Activated gamma-delta T cell (primary cell): ENCODE results near the gene CD209.
"Not testable (repeated sequence)": the region's sequence is repeated elsewhere in the genome, so short reads cannot be mapped to it uniquely, and the experiment has no call there.

Experiments
- DNase-seq: peaks from one replicate; lab custom pipeline; 2025; lab: John Stamatoyannopoulos, UW

The CD209 gene

GRCh38 chr19:7767487-7767886 is 20.2 kb upstream of the CD209 start:
- no peak for DNase-seq

GRCh38 chr19:7766535-7766934 is 19.2 kb upstream of the CD209 start:
- DNase-seq: no peak

DNA sequence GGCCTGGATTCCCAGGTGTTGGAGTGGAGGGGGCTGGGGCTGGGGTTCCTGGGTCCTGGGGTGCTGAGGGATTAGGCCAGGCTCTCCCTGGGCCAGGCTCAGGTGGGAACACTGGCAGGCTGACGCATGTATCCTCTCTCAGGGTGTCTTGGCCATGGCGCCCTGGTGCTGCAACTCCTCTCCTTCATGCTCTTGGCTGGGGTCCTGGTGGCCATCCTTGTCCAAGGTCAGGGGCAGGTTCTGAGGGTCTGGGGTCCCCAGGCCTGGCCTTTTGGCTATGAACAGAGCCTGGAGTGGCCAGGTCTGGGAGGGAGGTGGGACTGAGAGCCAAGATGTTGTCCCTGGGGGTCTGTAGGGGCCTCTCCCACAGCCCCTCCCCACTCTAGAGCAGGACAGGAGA is 17.7 kb upstream of the CD209 start:
- DNase-seq: not testable (repeated sequence)

GRCh38 chr19:7764157-7764556 is 16.8 kb upstream of the CD209 start:
- not testable (repeated sequence) for DNase-seq

DNA sequence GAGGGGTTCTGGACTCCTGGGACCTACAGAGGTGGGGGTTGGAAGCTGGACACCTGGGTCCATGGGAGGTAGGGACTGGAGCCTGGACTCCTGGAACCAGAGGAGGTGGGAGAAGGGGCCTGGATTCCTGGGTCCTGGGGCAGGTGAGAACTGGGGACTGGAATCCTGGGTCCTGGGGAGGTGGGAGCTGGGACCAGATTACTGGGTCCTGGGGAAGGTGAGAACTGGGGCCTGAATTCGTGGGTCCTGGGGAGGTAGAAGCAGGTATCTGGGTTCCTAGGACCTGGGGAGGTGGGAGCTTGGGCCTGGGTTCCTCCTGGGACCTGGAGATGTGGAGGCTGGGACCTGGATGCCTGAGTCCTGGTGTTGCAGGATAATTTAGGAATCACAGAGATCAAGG is 16.4 kb upstream of the CD209 start:
- no peak for DNase-seq

DNA sequence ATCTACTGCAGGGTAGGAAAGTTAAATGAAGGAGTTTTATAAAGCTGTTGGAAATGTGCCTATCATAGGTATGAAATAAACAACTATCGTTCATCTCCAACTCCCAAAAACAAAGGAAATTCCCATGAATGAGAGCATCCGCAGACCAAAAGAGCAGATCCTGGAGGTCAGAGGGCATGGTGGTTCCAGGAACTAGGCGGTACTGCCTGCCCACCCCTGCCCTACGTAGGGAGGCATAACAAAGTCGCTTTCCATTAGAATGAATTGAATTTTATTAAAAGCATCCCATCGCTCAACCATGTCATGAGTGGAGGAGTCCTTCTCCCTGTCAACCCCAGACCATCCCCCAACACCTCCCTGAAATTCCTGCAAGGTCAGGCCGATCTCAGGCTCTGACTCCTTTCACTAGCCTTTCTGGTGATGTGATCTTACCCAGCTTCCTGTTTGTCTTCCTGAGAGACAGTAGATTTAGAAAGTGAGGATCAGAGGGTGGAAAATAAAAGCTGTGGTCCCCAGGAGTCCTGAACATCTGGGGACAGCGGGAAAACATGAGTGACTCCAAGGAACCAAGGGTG is 15.5 kb upstream of the CD209 start, which contains the start of gene CLEC4M:
TSS of gene CLEC4M (plus strand) at position 525 of the 575 bp plus-strand sequence. CDS start at position 549, 24 bp downstream.
- no peak for DNase-seq

- no peak for DNase-seq
Observed at GRCh38 chr19:7759156-7759555, 11.8 kb upstream of the CD209 start.

- no peak for DNase-seq
Observed at GRCh38 chr19:7757358-7757757, 10.0 kb upstream of the CD209 start.

- no peak for DNase-seq
Observed at GRCh38 chr19:7756258-7756657, 8.9 kb upstream of the CD209 start.

DNA sequence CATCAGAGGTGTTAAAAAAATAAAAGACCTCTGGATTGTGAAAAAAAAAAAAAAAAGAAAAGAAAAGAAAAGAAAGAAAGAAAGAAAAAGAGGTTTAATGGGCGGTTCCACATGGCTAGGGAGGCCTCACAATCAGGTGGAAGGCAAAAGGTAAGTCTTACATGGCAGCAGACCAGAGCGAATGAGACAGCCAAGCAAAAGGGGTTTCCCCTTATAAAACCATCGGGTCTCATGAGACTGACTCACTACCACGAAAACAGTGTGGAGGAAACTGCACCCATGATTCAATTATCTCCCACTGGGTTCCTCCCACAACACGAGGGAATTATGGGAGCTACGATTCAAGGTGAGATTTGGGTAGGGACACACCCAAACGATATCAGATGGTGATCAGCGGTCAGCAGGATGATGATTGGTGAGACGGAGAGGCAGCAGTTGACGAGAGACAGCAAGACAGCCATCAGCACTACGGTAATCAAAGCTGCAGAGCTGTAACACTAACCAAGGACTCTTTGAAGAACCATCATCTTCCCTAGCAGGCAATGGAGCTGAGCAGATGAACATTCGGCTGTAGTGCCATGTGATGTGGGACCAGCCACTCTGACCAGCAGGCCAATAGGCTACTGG is 3.9 kb upstream of the CD209 start:
- no peak for DNase-seq

- no peak for DNase-seq
Observed at GRCh38 chr19:7748756-7749155, 1.4 kb upstream of the CD209 start.

DNA sequence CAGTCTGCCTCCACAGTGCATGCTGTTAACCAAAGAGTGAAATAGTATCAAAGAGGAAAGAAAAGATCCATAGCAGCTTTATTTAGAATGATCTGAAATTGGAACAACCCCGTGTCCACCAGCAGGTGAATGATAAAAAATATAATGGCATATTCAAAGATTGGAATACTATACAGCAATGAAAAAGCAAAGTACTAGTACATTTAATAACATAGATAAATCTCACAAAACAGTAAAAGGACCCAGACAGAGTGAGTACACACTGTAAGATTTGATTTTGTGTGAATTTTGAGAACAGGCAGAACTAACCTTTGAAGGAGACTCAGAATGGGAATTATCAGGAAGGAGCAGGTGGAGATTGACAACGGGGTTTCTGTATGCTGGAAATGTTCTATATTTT is 837 bp upstream of the CD209 start:
- no peak for DNase-seq

GRCh38 chr19:7746306-7746705 is 1.0 kb downstream of the CD209 start:
- DNase-seq: not testable (repeated sequence)

DNA sequence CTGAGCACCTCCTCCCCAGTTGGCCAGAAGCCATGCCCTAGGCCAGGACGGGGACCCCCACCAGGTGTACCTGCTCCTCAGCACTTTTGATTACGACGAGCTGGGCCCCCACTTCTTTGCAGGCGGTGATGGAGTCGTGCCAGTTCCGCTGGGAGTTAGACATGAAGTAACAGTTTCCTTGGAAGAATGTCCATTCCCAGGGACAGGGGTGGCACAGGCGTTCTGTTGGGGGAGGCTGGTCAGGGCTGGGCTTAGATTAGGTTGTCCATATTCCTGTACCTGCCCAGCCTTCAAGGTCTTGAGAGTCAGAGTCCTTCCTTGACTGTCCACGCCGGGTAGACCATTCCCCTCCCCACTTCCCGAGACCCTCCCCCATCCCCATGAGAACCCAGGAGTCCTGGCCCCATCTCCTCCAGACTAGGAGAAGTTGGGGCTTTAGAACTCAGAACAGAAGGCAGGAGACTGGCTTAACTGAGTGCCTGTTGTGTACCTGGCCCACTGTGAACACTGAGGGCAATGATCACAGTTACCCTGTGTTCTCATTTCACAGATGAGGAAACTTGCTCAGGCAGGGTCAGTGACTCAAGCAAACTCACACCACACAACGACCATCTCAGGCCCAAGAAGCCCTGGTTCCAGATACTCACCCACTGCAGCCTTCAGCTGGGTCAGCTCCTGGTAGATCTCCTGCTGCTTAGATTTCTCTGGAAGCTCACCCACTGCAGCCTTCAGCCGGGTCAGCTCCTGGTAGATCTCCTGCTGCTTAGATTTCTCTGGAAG is 2.3 kb downstream of the CD209 start:
- DNase-seq: no peak

DNA sequence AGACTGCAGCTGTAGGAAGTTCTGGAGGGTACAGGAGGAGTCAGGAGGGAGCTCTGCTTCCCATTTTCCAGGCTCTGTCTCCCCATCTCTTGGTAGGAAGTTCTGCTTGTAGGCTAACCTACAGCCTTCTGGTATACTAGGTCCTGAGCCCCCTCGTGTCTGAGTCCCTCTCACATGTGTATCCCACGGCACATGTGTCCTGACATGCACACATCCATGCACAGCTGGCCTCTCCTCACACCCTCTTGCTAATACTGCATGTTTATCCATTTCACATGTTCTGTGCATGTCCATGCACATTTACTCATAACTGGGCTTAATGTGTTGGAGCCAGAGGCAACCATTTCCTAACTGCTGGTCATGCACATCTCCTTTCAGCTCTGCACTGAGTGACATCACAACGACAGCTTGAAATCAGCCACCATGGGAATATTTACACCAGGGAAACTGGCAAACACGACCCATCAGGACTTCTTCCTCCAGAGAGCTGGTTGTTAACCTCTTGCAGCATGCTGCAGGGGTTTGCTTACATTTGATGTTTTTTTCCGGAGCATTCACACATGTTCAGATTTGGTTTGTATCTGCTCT is 3.0 kb downstream of the CD209 start:
- DNase-seq: no peak

GRCh38 chr19:7743425-7743841 is 3.9 kb downstream of the CD209 start:
- no peak for DNase-seq

DNA sequence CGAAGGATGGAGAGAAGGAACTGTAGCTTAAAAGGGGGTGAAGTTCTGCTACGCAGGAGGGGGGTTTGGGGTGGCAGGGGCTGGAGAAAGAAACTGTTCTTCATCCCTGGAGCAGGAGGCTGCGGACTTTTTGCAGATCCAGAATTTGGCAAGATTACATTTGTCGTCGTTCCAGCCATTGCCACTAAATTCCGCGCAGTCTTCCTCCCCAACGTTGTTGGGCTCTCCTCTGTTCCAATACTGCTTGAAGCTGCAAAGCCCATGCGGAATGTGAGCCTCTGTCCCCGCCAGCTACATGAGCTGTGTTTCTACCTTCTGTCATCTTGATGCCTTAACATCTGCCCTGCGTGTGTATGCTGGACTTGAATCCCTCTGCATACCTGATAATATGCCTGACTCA is 4.3 kb downstream of the CD209 start:
- DNase-seq: no peak

DNA sequence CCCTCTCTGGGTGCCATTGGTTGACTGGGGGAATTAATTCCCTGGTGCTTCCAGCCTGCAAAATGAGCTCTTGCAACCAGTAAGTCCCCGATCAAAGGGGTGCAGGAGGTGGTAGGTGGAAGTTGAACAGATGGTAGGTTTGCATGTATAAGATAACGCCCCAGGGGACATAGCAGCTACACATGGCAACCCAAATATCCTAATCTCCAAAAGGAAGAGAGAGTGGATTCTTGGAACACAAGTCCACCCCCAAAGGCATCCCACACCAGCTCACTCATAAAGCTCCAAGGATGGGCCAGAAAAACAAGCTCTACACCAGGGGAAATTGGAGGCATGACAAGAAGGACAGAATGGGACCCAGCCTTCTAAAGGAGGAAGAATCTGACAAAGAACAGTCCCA is 4.8 kb downstream of the CD209 start:
- no peak for DNase-seq

- DNase-seq: no peak
Observed at GRCh38 chr19:7740682-7741054, 6.7 kb downstream of the CD209 start.

DNA sequence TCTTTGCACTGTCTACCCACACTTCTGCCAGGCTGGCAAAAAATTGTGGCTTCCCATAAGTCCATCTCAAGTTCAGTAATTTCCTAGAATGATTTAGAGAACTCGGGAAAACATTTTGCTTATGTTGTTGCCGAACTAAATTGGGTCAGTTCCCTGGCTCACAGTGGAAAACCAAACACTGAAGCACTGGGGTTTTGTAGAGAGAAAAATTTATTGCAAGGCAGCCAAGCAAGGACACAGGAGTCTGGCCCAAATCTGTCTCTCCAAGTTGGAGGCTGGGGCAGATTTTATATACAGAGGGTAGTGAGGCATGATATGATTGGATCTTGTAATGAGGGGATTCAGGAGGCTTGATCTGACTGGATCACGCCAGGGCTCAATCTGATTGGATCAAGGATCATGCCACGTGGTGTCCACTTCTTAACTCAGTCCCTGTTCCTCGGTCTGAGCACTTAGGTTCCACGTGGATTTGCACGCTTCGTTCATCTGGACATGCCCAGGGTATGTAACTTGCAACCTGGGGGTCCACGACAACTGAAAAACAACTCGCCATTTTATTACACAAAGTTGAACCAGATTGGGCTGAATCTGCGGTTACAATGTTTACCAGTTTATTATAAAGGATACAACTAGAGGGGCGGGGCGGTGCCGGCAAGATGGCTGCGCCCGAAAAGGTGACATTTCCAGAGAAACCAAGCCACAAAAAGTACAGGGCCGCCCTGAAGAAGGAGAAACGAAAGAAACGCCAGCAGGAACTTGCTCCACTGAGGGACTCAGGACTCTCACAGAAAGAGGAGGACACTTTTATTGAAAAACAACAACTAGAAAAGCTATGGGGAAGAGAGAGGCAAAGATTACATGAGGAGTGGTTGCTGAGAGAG is 7.3 kb downstream of the CD209 start:
- no peak for DNase-seq

GRCh38 chr19:7739211-7739755 is 8.1 kb downstream of the CD209 start:
- no peak for DNase-seq

DNA sequence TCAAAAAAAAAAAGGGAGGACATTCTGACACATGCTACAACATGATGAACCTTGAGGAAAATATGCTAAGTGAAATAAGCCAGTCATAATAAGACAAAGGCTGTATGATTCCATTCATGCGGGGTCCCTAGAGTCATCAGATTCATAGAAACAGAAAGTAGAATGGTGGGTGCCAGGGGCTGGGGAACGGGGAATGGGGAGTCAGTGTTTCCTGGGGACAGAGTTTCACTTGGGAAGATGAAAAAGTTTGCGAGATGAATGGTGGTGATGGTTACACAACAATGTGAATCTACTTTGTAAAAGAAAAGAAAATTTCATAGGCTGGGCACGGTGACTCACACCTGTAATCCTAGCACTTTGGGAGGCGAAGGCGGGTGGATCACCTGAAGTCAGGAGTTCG is 9.3 kb downstream of the CD209 start:
- no peak for DNase-seq
